Smooth muscle cell (in vitro differentiated cells): ENCODE data around the gene HMCN2. TPM values are rescaled to one million over a fixed set of nuclear protein-coding genes. Genes with fewer than 3 reads are reported as not detected.

Experiments
- DNase-seq: peaks from one replicate; lab custom pipeline; 2025; ENCODE audit not compliant: unreplicated experiment; lab: John Stamatoyannopoulos, UW
- H2AFZ ChIP-seq: fragments of 200-600 bp; sonication (generic); 2 replicates; pipeline ENCODE4 v1.6.0; 2016; ENCODE audit warnings: antibody characterized with exemption, low read depth, mild to moderate bottlenecking
- H3F3A ChIP-seq: fragments of 200-600 bp; sonication (generic); 2 replicates; pipeline ENCODE4 v1.6.0; 2017; ENCODE audit warnings: antibody characterized with exemption, low read depth
- H3K27ac ChIP-seq: fragments of 200-600 bp; sonication (generic); 2 replicates; pipeline ENCODE4 v1.5.1; 2016; ENCODE audit warnings: low read depth, mild to moderate bottlenecking
- H3K27me3 ChIP-seq: fragments of 200-600 bp; sonication (generic); 2 replicates; pipeline ENCODE4 v1.6.1; 2016; ENCODE audit warnings: low read depth, mild to moderate bottlenecking
- H3K36me3 ChIP-seq: fragments of 200-600 bp; sonication (generic); 2 replicates; pipeline ENCODE4 v1.5.1; 2016; ENCODE audit warnings: low read depth
- H3K4me1 ChIP-seq: fragments of 200-600 bp; sonication (generic); 2 replicates; pipeline ENCODE4 v1.5.1; 2016; ENCODE audit warnings: low read depth
- H3K4me2 ChIP-seq: fragments of 200-600 bp; sonication (generic); 2 replicates; pipeline ENCODE4 v1.6.0; 2016; ENCODE audit warnings: mild to moderate bottlenecking
- H3K4me3 ChIP-seq: fragments of 200-600 bp; sonication (generic); 2 replicates; pipeline ENCODE4 v1.5.1; 2016; ENCODE audit warnings: mild to moderate bottlenecking
- H3K79me2 ChIP-seq: fragments of 200-600 bp; sonication (generic); 2 replicates; pipeline ENCODE4 v1.6.0; 2016; ENCODE audit warnings: low read depth, mild to moderate bottlenecking
- H3K9ac ChIP-seq: fragments of 200-600 bp; sonication (generic); 2 replicates; pipeline ENCODE4 v1.6.0; 2016; ENCODE audit warnings: low read depth
- H3K9me3 ChIP-seq: fragments of 200-600 bp; sonication (generic); replicated peaks from 2 replicates; pipeline ENCODE4 v1.5.1; 2016; ENCODE audit warnings: low read depth
- H4K20me1 ChIP-seq: fragments of 200-600 bp; sonication (generic); 2 replicates; pipeline ENCODE4 v1.6.0; 2016; ENCODE audit warnings: low read depth
- WGBS: methylation state at CpG from one replicate; pipeline ENCODE4 v1.1.7; 2016; ENCODE audit warnings: low lambda C conversion rate; 5-methylcytosine and 5-hydroxymethylcytosine counted together
- polyA plus RNA-seq: library from polyadenylated mRNA; unstranded; fragments of >200 nt; fragmentation: Nextera tagmentation; extraction: Ambion mirVana; gene quantifications from 2 replicates; pipeline ENCODE4 v1.2.1, GENCODE V29; 2016
- total RNA-seq: library from RNA; depleted of rRNA; stranded (reverse); fragments of >200 nt; gene quantifications from 2 replicates; pipeline ENCODE4 v1.2.3, GENCODE V29; 2014
- TF ChIP-seq, protein P1 (sequence below): fragments of 200-600 bp; sonication (generic); IDR thresholded peaks from 2 replicates; pipeline ENCODE4 v1.5.1; 2017; ENCODE audit warnings: borderline replicate concordance, mild to moderate bottlenecking, antibody characterized with exemption; ENCODE audit not compliant: insufficient read depth, poor library complexity, severe bottlenecking

Gene HMCN2
- total and polyA plus RNA-seq, 2 experiments from 2014 or later = under 0.01 TPM; not detected in 1

DNA sequence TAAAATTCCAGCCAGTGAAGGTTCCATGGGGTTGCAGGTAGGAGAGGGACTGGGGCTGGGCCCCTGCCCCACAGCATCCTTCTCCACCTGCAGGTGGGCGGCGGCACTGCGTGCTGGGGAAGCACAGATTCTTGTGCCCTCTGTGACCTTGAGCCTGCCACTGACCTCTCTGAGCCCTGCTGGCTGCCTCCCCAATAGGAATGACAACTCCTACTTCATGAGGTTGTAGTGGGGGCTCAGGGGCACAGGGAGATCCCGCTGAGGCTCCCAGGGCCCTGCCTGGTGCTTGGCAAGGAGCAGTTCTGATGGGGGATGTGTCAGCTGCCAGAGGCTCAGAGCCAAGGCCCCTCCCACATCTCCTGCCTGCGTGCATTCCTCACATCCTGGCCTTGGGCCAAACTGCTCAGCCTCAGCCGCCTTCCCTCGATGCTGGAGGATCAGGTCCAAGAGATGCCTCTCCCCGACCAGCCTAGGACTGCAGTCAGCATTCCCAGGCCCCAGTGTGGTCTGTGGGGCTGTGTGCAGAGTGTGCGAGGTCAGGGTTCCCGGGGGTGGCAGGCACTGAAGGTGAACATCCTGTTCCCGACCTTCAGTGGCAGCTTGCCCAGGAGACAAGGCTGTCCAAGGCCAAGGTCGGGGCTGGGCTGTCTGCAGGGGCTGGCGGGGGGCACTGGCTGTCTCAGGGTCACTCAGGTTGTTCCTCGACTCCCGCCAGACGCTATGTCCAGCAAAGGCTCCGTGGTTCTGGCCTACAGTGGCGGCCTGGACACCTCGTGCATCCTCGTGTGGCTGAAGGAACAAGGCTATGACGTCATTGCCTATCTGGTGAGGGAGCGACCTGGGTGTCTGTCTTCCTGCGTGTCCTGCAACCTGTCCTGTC is 186.2 kb downstream of the HMCN2 start:
- DNase-seq = peak; percentile 38
- no peaks in the 10 kb centered on the region for H3K36me3 ChIP-seq
- H3K9ac ChIP-seq = no peak overlapping the region
- 62% methylated on average over 23 of the region's 23 CpGs for WGBS
- H2AFZ ChIP-seq = no peak overlapping the region
- no peaks in the 10 kb centered on the region for H3K9me3 ChIP-seq
- H3K4me1 ChIP-seq = peaks cover 14% of the 10 kb centered on the region
- peaks cover 38% of the 10 kb centered on the region for H4K20me1 ChIP-seq
- no peak overlapping the region for H3K4me3 ChIP-seq
- TF ChIP-seq, protein P1, sequence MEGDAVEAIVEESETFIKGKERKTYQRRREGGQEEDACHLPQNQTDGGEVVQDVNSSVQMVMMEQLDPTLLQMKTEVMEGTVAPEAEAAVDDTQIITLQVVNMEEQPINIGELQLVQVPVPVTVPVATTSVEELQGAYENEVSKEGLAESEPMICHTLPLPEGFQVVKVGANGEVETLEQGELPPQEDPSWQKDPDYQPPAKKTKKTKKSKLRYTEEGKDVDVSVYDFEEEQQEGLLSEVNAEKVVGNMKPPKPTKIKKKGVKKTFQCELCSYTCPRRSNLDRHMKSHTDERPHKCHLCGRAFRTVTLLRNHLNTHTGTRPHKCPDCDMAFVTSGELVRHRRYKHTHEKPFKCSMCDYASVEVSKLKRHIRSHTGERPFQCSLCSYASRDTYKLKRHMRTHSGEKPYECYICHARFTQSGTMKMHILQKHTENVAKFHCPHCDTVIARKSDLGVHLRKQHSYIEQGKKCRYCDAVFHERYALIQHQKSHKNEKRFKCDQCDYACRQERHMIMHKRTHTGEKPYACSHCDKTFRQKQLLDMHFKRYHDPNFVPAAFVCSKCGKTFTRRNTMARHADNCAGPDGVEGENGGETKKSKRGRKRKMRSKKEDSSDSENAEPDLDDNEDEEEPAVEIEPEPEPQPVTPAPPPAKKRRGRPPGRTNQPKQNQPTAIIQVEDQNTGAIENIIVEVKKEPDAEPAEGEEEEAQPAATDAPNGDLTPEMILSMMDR = peak; percentile 54
- no peak overlapping the region for H3K27ac ChIP-seq
- H3K27me3 ChIP-seq = no peaks in the 10 kb centered on the region
- H3K4me2 ChIP-seq = peak overlapping the region; percentile 16
- peaks cover 3% of the 10 kb centered on the region for H3K79me2 ChIP-seq
- H3F3A ChIP-seq = no peaks in the 10 kb centered on the region

DNA sequence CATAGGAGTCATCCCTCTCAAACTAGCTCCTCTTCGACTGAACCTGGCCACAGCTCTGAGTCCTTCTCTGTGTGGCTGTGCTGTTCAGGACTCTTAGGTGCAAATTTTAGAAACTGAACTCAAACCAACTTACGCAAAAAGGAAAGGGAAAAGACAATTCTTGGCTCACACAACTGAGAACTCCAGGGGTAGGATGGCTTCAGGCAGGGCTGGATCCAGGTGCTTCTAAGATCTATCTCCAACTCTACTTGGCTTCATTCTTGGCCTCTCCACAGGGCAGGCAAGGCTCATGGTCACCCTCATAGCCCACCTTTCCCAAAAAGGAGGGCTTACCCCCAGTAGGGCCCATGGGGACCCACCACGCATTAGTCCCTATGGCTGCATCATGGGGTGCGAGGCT is 187.3 kb downstream of the HMCN2 start:
- Histone ChIP-seq H3K79me2 (peaks cover 3% of the 10 kb centered on the region), H2AFZ (no peak overlapping the region), H3K4me2 (no peak overlapping the region), H3F3A (no peaks in the 10 kb centered on the region), H3K4me1 (peaks cover 3% of the 10 kb centered on the region), H3K27ac (no peak overlapping the region), H3K36me3 (no peaks in the 10 kb centered on the region), H3K4me3 (no peak overlapping the region), H3K9ac (no peak overlapping the region), H4K20me1 (peaks cover 31% of the 10 kb centered on the region), H3K27me3 (no peaks in the 10 kb centered on the region), H3K9me3 (no peaks in the 10 kb centered on the region)
- TF ChIP-seq, protein P1 = no peak
- WGBS = 100% methylated on average over 4 of the region's 4 CpGs
- DNase-seq = no peak

DNA sequence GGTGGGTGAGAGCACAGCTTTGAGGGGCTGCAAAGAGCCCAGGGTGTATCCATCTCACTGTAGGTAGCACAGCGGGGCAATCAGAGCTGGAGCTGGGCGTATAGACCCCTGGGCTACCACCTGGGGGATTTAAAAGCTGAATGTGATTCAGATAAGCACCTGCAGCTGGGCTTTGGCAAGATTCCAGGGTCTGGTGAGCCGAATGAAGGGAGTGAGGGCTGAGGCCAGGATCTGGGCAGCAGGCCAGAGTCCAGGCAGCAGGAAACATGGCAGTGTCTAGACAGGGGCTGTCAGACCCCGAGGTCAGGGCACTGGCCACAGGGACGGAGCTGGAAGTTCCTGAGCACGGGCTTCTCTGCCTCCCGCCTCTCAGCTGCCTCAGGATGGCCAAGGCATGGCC is 187.9 kb downstream of the HMCN2 start:
- H3K4me2 ChIP-seq = no peak overlapping the region
- WGBS = 76% methylated on average over 7 of the region's 7 CpGs
- H3K4me3 ChIP-seq = no peak overlapping the region
- H3F3A ChIP-seq = no peaks in the 10 kb centered on the region
- DNase-seq = no peak
- no peaks in the 10 kb centered on the region for H3K9me3 ChIP-seq
- no peak overlapping the region for H3K27ac ChIP-seq
- peaks cover 31% of the 10 kb centered on the region for H4K20me1 ChIP-seq
- H3K9ac ChIP-seq = no peak overlapping the region
- no peak overlapping the region for H2AFZ ChIP-seq
- no peaks in the 10 kb centered on the region for H3K36me3 ChIP-seq
- TF ChIP-seq, protein P1 = no peak
- H3K4me1 ChIP-seq = no peaks in the 10 kb centered on the region
- H3K27me3 ChIP-seq = no peaks in the 10 kb centered on the region
- H3K79me2 ChIP-seq = peaks cover 3% of the 10 kb centered on the region
